HK-2 (cell line): ENCODE results near the gene ALKBH7.
"Not testable (repeated sequence)": the region's sequence is repeated elsewhere in the genome, so short reads cannot be mapped to it uniquely, and the experiment has no call there.

Source experiments
- DNase-seq: peaks from one replicate; pipeline ENCODE4 v3.0.0-alpha.2; 2018; ENCODE audit not compliant: unreplicated experiment

The ALKBH7 gene, protein sequence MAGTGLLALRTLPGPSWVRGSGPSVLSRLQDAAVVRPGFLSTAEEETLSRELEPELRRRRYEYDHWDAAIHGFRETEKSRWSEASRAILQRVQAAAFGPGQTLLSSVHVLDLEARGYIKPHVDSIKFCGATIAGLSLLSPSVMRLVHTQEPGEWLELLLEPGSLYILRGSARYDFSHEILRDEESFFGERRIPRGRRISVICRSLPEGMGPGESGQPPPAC

DNA sequence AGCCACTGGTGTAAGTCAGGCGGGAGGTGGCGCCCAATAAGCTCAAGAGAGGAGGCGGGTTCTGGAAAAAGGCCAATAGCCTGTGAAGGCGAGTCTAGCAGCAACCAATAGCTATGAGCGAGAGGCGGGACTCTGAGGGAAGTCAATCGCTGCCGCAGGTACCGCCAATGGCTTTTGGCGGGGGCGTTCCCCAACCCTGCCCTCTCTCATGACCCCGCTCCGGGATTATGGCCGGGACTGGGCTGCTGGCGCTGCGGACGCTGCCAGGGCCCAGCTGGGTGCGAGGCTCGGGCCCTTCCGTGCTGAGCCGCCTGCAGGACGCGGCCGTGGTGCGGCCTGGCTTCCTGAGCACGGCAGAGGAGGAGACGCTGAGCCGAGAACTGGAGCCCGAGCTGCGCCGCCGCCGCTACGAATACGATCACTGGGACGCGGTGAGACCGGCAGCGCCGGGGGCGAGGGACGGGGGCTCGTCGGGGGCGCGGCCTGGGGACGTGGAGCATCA is at the start of gene ALKBH7:
Gene ALKBH7, plus strand, starts transcription at position 201 of the 502 bp plus-strand sequence. Its CDS starts 27 bp downstream, at position 228.
- DNase-seq = peak; percentile 98

DNA sequence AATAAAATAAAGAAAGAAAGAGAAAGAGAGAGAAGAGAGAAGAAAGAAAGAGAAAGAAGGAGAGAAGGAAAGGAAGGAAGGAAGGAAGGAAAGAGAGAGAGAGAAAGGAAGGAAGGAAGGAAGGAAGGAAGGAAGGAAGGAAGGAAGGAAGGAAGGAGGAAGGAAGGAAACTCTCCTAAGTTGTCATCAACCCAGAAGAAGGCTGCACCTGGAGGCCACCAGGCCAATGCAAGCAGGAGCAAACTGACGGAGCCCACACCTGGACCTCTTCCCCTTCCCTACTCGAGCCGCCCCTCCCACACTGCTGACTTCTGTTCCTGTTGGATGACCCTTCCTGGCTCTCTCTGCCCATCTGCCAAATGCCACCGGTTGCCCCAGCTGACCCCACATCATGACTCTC is 47.8 kb upstream of the ALKBH7 start:
- no peak for DNase-seq

DNA sequence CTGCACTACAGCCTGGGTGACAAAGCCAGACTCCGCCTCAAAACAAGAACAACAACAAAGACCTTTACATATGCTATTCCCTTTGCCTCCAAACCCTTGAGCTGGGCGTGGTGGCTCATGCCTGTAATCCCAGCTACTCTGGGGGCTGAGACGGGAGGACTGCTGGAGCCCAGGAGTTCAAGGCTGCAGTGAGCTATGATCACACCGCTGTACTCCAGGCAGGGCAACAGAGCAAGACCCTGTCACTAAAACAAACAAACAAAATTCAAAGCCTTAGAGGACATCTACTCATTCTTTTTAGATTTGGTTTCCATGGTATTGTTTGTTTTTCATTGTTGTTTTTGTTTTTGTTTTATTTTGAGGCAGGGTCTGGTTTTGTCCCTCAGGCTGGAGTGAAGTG is 47.0 kb upstream of the ALKBH7 start:
- no peak for DNase-seq

DNA sequence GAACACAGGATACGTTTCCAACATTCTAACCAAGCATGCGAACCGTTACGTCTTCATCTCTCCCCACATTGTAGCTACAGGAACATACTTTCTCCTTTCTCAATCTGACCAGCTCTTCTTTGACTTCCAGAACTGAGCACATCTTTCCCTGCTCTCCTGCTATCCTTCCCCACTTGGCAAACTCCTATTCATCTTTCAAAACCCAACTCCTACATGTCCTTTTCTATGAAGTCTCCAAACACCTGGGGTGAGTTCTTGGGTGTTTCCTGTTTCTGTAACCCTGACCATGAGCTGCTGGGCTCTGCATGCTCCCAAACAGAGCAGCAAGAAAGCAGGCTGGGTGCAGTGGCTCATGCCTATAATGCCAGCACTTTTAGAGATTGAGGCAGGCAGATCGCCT is 45.8 kb upstream of the ALKBH7 start:
- no peak for DNase-seq

DNA sequence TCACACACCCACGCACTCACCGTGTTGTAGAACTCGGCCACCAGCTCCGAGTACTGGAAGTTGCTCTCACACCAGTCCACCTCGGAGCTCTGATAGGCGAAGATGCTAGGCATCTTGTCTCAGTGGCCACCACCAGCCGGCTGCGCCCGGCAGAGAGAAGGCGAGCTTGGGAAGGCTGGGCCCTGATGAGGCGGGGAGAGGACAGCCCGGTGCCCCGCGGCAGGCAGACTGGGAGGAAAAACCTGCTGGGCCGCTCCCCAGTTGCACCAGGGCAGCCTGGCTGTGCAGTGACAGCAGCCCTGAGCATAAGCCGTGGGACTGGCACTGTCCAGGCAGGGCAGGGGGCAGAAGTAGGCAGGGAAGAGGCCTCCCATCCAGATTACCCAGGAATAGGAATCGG is 39.2 kb upstream of the ALKBH7 start, which contains the start of gene ACER1:
Gene ACER1, minus strand, starts transcription at position 174 of the 400 bp plus-strand sequence. Its CDS starts 61 bp downstream, at position 113.
- no peak for DNase-seq

DNA sequence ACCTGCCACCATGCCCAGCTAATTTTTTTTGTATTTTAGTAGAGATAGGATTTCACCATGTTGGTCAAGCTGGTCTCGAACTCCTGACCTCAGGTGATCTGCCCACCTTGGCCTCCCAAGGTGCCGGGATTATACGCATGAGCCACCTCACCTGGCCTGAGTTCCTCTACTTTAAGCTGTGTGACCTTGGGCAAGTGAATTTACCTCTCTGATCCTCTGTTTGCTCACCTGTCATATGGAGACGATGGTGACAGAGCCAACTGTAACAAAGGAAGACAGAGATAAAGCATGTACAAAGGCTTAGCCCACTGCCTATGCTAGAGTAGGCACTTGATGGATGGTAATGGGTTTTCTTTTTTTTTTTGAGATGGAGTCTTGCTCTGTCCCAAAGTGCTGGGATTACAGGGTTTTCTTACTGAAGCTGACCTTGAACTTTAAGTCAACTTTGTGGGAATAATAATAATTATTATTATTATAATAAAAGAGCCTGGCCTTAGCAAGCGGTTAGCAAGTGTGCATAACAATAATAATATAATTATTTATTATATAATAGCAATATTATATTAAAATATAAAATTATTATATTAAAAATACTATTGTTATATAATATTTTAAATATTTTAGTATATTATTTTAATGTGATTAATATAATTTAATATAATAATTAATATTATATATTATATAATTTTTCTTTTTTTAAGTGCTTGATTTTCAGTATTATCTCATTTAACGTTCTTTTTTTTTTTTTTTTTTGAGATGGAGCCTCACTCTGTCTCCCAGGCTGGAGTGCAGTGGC is 37.9 kb upstream of the ALKBH7 start:
- DNase-seq = no peak

DNA sequence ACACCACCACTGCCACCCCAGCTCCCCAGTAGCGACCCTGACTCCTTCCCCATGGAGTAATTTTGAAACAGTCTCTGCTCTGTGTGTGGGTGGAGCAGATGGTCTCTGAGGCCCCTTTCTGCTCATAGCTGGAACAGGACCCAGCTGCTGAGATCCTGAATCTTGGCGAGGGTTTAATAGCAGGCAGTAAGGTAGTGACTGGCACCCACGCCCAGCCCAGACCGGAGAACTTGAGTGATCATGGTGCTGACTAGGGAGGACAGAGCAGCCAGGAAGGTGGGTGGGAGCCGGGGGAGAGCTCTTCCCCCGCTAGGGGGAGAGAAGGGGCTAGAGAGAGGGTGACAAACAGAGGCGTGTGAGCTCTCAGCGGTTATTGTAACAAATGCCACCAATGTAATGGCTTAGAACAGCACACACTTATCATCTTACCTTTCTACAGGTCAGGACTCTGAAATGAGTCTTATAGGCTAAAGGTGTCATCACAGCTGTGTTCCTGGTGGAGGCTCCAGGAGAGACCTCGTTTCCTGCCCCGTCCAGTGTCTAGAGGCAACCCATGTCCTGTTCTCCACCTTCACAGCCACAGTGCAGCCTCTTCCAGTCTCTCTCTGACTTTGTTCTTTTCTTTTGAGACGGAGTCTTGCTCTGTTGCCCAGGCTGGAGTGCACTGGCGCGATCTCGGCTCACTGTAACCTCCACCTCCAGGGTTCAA is 31.9 kb upstream of the ALKBH7 start:
- no peak for DNase-seq

DNA sequence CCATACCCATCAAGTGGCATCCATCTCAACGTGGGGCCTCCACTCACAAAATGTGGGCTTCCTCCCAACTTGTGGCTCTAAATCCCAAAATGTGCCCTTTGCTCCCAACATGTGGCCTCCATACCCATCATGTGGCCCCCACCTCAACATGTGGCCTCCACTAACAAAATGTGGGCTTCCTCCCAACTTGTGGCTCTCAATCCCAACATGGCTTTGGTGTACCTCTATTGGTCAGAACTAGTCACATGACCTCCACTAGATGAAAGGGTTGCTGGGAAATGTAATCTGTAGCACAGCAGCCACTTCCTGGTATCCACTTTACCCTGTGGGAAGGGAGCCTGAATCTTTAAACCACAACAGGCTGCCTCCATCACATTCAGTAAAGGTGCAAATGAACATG is 29.1 kb upstream of the ALKBH7 start:
- DNase-seq = no peak

DNA sequence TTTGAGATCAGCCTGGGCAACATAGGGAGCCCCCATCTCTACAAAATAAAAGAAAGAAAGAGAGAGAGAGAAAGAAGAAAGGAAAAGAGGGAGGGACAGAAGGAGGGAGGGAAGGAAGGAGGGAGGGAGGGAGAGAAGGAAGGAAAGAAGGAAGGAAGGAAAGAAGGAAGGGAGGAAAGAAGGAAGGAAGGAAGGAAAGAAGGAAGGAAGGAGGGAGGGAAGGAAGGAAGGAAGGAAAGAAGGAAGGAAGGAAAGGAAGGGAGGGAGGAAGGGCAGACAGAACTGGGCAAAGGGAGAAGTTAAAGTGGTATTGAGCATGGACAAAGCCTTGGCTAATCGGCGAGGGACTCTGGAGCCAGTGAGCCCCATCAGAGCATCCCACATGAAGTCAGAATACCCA is 23.3 kb upstream of the ALKBH7 start:
- DNase-seq = not testable (repeated sequence)

DNA sequence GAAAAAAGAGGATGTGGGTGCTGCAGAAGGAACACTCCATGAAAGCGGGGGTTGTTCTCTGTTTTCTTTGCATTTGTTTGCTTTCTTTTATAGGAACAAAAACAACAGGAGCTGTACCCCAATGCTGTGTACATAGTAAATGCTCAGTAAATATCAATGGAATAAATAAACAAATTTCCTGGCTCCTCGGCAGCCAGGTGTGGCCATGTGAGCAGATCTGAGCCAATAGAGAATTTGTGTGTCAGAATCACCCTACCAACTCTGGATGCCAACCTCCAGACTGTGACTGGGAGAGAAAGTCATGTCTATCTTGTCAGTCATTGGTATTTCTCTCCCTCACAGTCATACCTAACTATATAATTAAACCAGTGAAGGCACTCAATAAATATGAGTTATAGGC is 21.9 kb upstream of the ALKBH7 start:
- DNase-seq = no peak

DNA sequence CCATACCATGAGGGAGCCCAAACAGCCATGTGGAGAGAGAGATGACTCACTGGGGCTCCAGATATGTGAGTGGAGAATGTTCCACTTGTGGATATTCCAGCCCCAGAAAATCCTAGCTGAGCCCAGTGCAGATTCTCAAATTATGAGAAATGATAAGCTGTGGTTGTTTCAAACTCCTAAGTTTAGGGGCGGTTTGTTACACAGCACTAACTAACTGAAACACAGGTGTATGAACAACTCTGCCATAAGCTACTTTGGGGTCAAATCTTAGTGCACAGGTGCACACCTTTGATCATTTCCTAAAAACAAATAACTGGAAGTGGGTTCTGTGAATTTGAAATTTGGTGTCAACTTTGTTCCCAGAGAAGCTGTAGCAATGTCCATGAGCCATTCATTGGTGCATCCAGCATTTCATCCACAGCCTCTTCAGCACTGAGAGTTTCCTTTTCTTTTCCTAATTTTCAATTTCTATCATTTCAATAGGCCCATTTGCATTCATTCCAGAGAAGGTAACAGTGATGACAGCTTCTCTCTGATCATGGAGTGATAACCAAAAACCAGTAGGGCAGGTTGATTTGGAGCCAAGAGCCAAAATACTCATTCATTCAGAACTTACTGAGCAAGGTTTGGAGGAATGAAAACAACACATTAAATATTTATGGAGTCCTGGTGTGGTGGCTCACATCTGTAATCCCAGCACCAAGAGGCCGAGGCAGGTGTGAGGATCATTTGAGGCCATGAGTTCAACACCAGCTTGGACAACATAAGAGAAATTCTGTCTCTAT is 20.0 kb upstream of the ALKBH7 start:
- DNase-seq = no peak

DNA sequence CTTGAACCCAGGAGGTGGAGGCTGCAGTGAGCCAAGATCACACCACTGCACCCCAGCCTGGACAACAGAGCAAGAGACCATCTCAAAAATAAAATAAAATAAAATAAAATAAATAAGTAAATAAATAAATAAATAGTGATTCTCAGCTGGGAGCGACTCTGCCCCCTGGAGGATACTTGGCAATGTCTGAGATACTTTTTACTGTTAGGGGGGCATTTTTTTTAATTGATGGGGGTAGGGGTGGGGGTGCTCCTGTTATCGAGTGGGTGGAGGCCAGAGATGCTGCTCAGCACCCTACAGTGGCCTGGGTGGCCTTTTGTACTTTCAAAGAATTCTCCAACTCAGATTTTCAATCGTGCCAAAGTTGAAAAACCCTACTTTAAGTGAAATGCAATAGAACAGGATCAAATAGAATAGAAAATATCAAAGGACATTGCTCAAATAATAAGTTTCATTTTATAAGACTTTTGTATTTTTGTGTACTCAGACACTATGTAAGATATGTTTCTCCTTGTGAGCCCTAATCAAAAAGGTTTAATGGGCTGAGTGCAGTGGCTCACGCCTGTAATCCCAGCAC is 18.4 kb upstream of the ALKBH7 start:
- no peak for DNase-seq

DNA sequence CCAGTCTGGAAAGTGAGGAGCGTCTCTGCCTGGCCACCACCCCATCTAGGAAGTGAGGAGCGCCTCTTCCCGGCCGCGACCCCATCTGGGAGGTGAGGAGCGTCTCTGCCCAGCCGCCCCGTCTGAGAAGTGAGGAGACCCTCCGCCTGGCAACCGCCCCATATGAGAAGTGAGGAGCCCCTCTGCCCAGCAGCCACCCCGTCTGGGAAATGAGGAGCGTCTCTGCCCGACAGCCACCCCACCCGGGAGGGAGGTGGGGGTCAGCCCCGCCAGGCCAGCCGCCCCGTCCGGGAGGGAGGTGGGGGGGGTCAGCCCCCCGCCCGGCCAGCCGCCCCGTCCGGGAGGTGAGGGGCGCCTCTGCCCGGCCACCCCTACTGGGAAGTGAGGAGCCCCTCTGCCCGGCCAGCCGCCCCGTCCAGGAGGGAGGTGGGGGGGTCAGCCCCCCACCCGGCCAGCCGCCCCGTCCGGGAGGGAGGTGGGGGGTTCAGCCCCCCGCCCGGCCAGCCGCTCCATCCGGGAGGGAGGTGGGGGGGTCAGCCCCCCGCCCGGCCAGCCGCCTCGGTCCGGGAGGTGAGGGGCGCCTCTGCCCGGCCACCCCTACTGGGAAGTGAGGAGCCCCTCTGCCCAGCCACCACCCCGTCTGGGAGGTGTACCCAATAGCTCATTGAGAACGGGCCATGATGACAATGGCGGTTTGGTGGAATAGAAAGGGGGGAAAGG is 17.1 kb upstream of the ALKBH7 start:
- DNase-seq = not testable (repeated sequence)

DNA sequence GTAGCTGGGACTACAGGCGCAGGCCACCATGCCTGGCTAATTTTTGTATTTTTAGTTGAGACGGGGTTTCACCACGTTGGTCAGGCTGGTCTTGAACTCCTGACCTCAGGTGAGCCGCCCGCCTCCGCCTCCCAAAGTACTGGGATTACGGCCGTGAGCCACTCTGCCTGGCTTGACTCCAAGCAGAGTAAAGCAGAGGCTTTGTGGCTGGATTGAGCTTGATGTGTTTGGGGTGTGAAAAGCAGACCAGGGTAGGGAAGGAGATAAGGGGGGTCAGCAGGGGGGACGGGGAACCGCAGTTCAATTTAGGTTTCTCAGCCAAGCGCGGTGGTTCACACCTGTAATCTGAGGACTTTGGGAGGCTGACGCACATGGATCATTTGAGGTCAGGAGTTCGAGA is 15.4 kb upstream of the ALKBH7 start:
- no peak for DNase-seq

DNA sequence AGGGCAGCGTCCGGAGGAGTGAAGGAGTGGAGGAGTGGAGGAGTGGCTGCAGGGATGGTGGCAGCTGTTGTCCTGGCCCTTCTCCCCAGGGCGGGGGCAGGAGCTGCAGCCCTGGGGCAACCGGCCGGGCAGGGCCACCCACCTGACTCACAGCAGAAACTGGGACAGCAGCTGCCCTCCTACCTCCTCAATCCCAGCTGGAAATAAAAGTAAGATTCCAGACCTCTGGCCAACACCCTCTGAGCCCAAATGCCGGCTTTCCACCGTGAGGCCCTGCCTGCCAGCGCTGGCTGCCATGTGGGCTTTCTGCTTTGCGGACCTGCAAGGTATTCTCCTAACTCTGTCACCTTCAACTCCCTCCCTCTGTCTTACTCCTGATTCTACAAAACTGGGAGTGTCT is 14.6 kb upstream of the ALKBH7 start:
- DNase-seq = no peak

DNA sequence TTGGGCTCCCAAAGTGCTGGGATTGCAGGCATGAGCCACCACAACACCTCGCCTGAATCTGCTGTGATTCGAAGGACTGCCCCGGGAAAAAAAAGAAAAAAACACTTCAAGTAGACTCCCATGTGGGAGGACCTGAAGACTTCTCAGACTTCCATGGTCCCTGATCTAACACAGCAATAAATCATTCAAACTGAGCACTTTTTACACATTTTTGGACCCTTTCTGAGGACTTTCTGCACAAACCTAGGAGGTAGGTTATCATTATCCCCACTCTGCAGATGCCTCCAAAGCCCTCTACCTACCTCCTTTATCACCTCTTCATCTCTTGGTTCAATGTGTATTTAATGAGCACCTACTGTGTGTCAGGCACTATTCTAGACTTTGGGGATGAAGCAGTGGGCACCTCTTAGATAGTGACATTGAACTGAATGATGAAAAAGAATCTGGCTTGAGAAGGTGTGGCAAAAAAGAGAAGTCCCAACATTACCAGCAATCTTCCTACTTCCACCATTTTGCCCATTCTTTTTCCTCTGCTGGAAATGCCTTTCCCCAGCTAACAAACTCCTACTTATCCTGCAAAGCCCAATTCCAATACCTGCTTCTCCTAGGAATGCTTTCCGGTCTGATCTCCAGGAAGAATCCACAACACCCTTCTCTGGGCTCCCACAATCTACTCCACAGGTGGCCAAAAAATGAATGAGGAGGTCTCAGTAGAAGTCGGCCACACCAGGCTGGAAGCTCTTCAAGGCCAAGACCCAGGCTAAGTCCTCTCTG is 12.8 kb upstream of the ALKBH7 start:
- DNase-seq = no peak

DNA sequence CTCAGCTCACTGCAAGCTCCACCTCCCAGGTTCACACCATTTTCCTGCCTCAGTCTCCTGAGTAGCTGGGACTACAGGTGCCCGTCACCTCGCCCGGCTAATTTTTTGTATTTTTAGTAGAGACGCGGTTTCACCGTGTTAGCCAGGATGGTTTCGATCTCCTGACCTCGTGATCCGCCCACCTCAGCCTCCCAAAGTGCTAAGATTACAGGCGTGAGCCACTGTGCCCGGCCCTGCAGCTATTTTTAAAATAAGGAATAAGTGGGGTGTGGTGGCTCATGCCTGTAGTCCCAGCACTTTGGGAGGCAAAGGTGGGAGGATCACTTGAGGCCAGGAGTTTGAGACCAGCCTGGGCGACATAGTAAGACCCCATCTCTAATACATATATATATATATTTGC is 12.1 kb upstream of the ALKBH7 start:
- not testable (repeated sequence) for DNase-seq

DNA sequence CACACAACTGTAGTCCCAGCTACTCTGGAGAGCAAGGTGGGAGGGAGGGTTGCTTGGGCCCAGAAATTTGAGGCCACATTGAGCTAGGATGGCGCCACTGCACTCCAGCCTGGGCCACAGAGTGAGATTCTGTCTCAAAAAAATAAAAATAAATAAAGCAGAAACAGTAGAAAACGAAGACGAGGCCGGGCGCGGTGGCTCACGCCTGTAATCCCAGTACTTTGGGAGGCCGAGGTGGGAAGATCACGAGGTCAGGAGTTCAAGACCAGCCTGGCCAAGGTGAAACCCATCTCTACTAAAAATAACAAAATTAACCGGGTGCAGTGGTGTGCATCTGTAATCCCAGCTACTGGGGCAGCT is 11.8 kb upstream of the ALKBH7 start:
- DNase-seq = not testable (repeated sequence)

DNA sequence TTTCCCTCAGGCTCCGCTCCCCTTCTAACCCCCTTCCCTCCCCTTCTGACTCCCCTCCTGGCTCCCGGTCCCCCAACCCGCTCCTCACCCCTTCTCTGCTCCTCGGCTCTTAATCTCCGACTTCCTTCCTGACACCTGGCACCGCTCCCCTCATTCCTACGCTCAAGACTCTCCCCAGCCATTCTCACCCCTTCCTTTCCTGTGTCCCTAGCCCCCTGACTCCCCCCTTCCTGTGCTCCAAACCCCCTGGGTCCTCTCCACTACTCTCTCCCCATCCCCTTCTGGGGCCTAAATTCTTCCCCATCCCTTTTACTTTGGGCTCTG is 10.6 kb upstream of the ALKBH7 start:
- DNase-seq = no peak

DNA sequence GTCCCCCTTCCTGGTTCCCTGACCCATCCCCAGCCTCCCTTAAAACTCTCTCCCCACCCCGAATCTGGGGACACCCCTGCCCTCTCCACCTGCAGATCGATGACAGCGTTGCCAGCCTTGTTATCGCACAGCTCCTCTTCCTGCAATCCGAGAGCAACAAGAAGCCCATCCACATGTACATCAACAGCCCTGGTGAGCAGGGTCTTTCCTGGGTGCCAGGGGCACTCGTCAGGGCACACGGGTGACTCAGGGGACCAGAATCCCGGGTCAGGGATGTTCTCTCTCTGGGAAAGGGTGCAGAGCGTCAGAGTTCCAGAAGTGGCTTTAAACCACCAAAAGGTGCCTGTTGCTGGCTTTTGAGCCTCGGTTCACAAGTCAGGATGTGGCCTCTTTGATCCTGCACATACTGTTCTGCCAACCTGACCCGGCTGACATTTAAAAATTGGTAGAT is 10.2 kb upstream of the ALKBH7 start:
- no peak for DNase-seq
